DND-41 (cell line): Measurements from ENCODE around the gene C13orf46.

ENCODE experiments used
- ATAC-seq: fragments of 200-7000 bp; cut with Tn5 transposase; 3 replicates; pipeline ENCODE4 v1.9.1; 2021; ENCODE audit warnings: low read depth; ENCODE audit not compliant: insufficient read depth
- DNase-seq: peaks from one replicate; pipeline ENCODE4 v3.0.0-alpha.2; 2020
- H2AFZ ChIP-seq: 2 replicates; pipeline ENCODE4 v1.6.0; 2012; ENCODE audit warnings: low read depth, low read length
- H3K27ac ChIP-seq: 2 replicates; pipeline ENCODE4 v1.5.1; 2012; ENCODE audit warnings: low read length, inconsistent platforms
- H3K27me3 ChIP-seq: fragments of 200-600 bp; sonication (generic); 2 replicates; pipeline ENCODE4 v1.6.0; 2012; ENCODE audit warnings: low read length, mild to moderate bottlenecking, inconsistent platforms; ENCODE audit not compliant: insufficient read depth, poor library complexity
- H3K36me3 ChIP-seq: 2 replicates; pipeline ENCODE4 v1.5.1; 2012; ENCODE audit warnings: low read length, inconsistent platforms; ENCODE audit not compliant: insufficient read depth
- H3K4me1 ChIP-seq: 2 replicates; pipeline ENCODE4 v1.5.1; 2012; ENCODE audit warnings: mild to moderate bottlenecking, low read length; ENCODE audit not compliant: insufficient read depth
- H3K4me2 ChIP-seq: 2 replicates; pipeline ENCODE4 v1.6.0; 2012; ENCODE audit warnings: mild to moderate bottlenecking, moderate library complexity, low read length, inconsistent platforms; ENCODE audit not compliant: insufficient read depth
- H3K4me3 ChIP-seq, 2 experiments: fragments of 200-600 bp in 1 of 2; shearing (Covaris generic) in 1 of 2; 2 replicates each; pipeline ENCODE4 v1.5.1; 2012 to 2016; ENCODE audit warnings: inconsistent platforms in 2 of 2, low read length in 2 of 2, mild to moderate bottlenecking in 2 of 2, low read depth in 1 of 2, moderate library complexity in 1 of 2
- H3K79me2 ChIP-seq: 2 replicates; pipeline ENCODE4 v1.6.0; 2012; ENCODE audit warnings: low read length, inconsistent platforms; ENCODE audit not compliant: insufficient read depth
- H3K9ac ChIP-seq: 2 replicates; pipeline ENCODE4 v1.6.0; 2012; ENCODE audit warnings: low read depth, mild to moderate bottlenecking, inconsistent platforms, low read length, moderate library complexity
- H3K9me3 ChIP-seq: 2 replicates; pipeline ENCODE4 v1.5.1; 2012; ENCODE audit warnings: low read length, moderate library complexity, mild to moderate bottlenecking, inconsistent platforms; ENCODE audit not compliant: insufficient read depth, severe bottlenecking
- H4K20me1 ChIP-seq: 2 replicates; pipeline ENCODE4 v1.6.0; 2012; ENCODE audit warnings: low read length; ENCODE audit not compliant: insufficient read depth
- CTCF ChIP-seq: IDR thresholded peaks from 2 replicates; pipeline ENCODE4 v1.5.1; 2012; ENCODE audit warnings: borderline replicate concordance, low read length, moderate library complexity, mild to moderate bottlenecking; ENCODE audit not compliant: poor library complexity, severe bottlenecking; ENCODE audit errors: extremely low read depth
- EZH2 ChIP-seq: IDR thresholded peaks from 3 replicates; pipeline ENCODE4 v1.6.1; 2012; ENCODE audit warnings: borderline replicate concordance, low read depth, mild to moderate bottlenecking, moderate library complexity, low read length, inconsistent platforms; ENCODE audit not compliant: severe bottlenecking

The C13orf46 gene

GRCh38 chr13:113939129-113939943 lies 34.5 kb downstream of the C13orf46 start:
- H3K4me1 ChIP-seq, result no peaks in the 10 kb centered on the region
- H4K20me1 ChIP-seq, result no peaks in the 10 kb centered on the region; the same call in 1 of the 2 replicates
- TF ChIP-seq EZH2 (no peak), CTCF (no peak)
- ATAC-seq (no peak), DNase-seq (no peak)
- H3K4me2 ChIP-seq, result no peak overlapping the region
- H3K27me3 ChIP-seq, result no peaks in the 10 kb centered on the region
- no peak overlapping the region for H3K9ac ChIP-seq
- no peaks in the 10 kb centered on the region for H3K36me3 ChIP-seq
- no peak overlapping the region for H2AFZ ChIP-seq
- H3K79me2 ChIP-seq, result no peaks in the 10 kb centered on the region
- no peak overlapping the region for H3K27ac ChIP-seq
- no peak overlapping the region for H3K4me3 ChIP-seq
- no peaks in the 10 kb centered on the region for H3K9me3 ChIP-seq

GRCh38 chr13:113938716-113939115 lies 35.2 kb downstream of the C13orf46 start:
- Histone ChIP-seq H3K9me3 (no peaks in the 10 kb centered on the region), H3K79me2 (no peaks in the 10 kb centered on the region), H3K27ac (no peak overlapping the region), H2AFZ (no peak overlapping the region), H4K20me1 (no peaks in the 10 kb centered on the region; the same call in 1 of the 2 replicates), H3K27me3 (no peaks in the 10 kb centered on the region), H3K4me2 (no peak overlapping the region), H3K36me3 (no peaks in the 10 kb centered on the region), H3K9ac (no peak overlapping the region), H3K4me1 (no peaks in the 10 kb centered on the region), H3K4me3 (no peak overlapping the region)
- TF ChIP-seq EZH2 (no peak), CTCF (no peak)
- no peak for DNase-seq
- no peak for ATAC-seq

- no peak for ATAC-seq
- Histone ChIP-seq H3K36me3 (no peaks in the 10 kb centered on the region), H3K4me2 (no peak overlapping the region), H3K79me2 (no peaks in the 10 kb centered on the region), H3K27me3 (no peaks in the 10 kb centered on the region), H3K4me1 (no peaks in the 10 kb centered on the region), H3K27ac (no peak overlapping the region), H3K9ac (no peak overlapping the region), H3K4me3 (no peak overlapping the region), H2AFZ (no peak overlapping the region), H4K20me1 (no peaks in the 10 kb centered on the region; the same call in 1 of the 2 replicates), H3K9me3 (no peaks in the 10 kb centered on the region)
- no peak for TF ChIP-seq EZH2
- TF ChIP-seq CTCF, result no peak
- DNase-seq, result no peak
These were observed 35.6 kb downstream of the C13orf46 start for GRCh38 chr13:113938246-113938645.
